GM18858 (cell line): ENCODE data around the gene STIM1.
"Not testable (repeated sequence)": the region's sequence is repeated elsewhere in the genome, so short reads cannot be mapped to it uniquely, and the experiment has no call there.

Experiments used
- ATAC-seq: cut with Tn5 transposase; IDR thresholded peaks from one replicate; pipeline ENCODE4 v1.9.1; 2021; ENCODE audit not compliant: unreplicated experiment

The STIM1 gene

GRCh38 chr11:3879967-3880542 lies 24.6 kb downstream of the STIM1 start:
- peak; percentile 14 for ATAC-seq

- ATAC-seq, result no peak
Observed at GRCh38 chr11:3880724-3881123, 25.3 kb downstream of the STIM1 start.

GRCh38 chr11:3882655-3883054 lies 27.2 kb downstream of the STIM1 start:
- ATAC-seq, result no peak

- no peak for ATAC-seq
Observed at GRCh38 chr11:3885855-3886254, 30.4 kb downstream of the STIM1 start.

GRCh38 chr11:3886985-3887384 lies 31.5 kb downstream of the STIM1 start:
- ATAC-seq, result no peak

- ATAC-seq, result no peak
Observed at GRCh38 chr11:3888876-3889275, 33.4 kb downstream of the STIM1 start.

- ATAC-seq, result no peak
Observed at GRCh38 chr11:3890014-3890413, 34.5 kb downstream of the STIM1 start.

- no peak for ATAC-seq
Observed at GRCh38 chr11:3890806-3891205, 35.3 kb downstream of the STIM1 start.

GRCh38 chr11:3891751-3892150 lies 36.3 kb downstream of the STIM1 start:
- no peak for ATAC-seq

- no peak for ATAC-seq
Observed at GRCh38 chr11:3892156-3892555, 36.7 kb downstream of the STIM1 start.

GRCh38 chr11:3893311-3893710 lies 37.8 kb downstream of the STIM1 start:
- no peak for ATAC-seq

GRCh38 chr11:3894128-3894731 lies 38.8 kb downstream of the STIM1 start:
- peak; percentile 96 for ATAC-seq

GRCh38 chr11:3896644-3897043 lies 41.2 kb downstream of the STIM1 start:
- ATAC-seq, result no peak

GRCh38 chr11:3900230-3900629 lies 44.8 kb downstream of the STIM1 start:
- not testable (repeated sequence) for ATAC-seq

- ATAC-seq, result no peak
Observed at GRCh38 chr11:3901249-3902025, 46.0 kb downstream of the STIM1 start.

GRCh38 chr11:3902441-3902840 lies 47.0 kb downstream of the STIM1 start:
- no peak for ATAC-seq

GRCh38 chr11:3903207-3903896 lies 47.9 kb downstream of the STIM1 start:
- no peak for ATAC-seq

- no peak for ATAC-seq
Observed at GRCh38 chr11:3904228-3904627, 48.8 kb downstream of the STIM1 start.

- peak; percentile 71 for ATAC-seq
Observed at GRCh38 chr11:3905080-3905953, 49.9 kb downstream of the STIM1 start.

GRCh38 chr11:3906166-3906565 lies 50.7 kb downstream of the STIM1 start:
- ATAC-seq, result no peak

- no peak for ATAC-seq
Observed at GRCh38 chr11:3907590-3907989, 52.1 kb downstream of the STIM1 start.
